Activated CD8-positive, alpha-beta memory T cell treated with anti-CD3 and anti-CD28 coated beads for 24 hours (primary cell): ENCODE results near the gene XRCC5.

Experiments
- DNase-seq: peaks from one replicate; pipeline ENCODE4 v3.0.0-alpha.2; 2020

XRCC5 gene

DNA sequence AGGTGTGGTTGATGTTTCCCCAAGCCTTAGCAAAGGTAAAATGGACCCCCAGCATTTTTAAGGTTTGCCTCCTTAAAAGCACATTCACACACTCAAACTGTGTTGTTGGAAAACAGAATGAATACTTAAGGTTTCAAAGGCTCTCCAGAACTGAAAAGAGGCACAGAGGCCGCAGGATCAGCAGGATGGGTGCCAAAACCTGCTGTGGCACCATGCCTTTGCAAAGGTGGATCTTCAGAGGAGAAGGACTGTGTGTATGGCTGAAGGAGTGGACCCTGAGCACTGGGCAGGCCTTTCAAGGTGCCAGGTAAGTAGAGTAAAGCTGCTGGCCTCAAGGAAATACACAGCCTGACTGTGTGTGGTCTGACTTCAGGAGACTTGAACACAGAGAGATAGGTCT, 127.3 kb downstream of the XRCC5 start:
- DNase-seq: peak; percentile 13

DNA sequence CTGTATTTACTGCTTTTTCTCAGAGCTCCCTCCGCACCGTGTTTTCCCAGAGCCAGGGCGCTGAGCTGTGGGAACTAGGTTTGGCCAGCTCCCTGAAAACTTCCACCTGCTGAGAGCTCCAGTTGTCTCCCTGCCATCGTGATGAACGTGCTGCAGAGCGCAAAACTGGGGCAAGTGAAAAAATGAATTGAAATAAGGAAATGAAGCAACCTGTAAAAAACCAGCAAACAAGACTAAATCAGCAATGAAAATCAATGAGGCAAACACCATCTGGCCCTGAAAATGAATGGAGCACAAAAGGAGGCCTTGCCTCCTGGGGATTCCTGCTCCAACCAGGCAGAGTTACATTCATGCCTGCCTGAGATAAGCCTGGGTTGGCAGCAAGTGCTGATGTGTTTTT, 133.2 kb downstream of the XRCC5 start:
- peak; percentile 1 for DNase-seq

DNA sequence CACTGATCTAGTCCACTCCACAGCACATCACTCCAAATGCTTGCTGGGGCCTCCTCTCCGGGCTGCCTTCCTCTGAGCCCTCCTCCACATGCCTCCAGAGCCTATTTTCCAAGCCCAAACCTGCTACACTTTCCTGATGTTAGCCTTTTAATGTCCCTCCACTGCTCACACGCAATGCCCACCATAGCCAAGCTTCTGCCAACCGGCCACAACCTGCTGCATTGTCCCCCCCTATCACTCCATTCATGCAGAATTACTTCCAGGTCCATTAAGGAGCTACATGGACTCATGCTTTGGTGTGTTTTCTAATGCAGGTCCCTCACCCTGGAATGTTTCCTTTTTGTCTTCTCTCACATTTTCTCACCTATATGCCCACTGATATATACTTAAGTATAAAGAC, 133.9 kb downstream of the XRCC5 start:
- peak; percentile 19 for DNase-seq

DNA sequence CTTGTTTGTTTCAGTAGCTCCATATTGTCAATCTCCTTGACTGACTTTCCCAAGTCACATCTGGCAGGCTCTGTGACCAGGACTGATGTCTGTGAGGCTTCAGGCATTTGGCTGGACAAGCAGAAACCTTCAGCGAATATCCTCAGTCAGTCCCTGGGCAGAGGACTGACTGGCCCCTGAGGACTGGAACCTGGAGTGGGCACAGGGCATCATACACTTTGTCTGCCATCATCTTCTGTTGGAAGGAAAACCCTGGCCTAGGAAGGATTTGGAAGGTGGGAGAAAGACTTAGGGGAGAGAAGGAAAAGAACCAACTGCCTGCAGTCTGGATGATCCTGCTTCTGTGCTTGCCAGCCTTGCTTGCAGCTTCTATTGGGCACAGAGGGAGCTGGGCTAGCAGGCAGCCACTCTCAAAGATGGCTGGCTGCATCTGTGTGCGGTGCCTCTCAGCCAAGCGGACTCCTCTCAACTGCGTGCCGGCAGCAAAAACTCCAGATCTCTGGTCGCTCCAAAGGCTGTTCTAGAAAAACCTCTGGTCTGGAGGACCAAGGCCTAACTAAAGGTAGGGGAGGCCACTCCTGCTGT, 136.3 kb downstream of the XRCC5 start:
- peak; percentile 7 for DNase-seq

DNA sequence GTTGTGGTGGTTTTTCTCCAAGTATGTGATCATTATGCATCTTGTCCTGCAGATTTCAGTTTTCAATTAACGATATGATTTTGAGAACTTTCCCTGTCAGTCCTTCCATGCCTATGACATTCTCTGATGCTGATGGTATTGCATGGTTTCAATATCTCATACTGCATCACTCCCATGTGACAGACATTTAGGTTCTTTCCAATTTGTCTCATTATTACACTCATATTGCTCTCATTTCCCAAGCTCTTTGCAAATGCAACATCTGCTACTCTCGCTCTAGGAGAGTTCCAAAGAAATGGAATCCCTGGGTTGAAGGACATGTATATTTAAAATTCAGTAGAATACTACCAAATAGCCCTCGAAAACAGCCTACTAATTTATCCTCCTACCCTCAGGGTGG, 137.6 kb downstream of the XRCC5 start:
- DNase-seq: no peak
